ENCODE data around the gene ACOT7.

Gene ACOT7

DNA sequence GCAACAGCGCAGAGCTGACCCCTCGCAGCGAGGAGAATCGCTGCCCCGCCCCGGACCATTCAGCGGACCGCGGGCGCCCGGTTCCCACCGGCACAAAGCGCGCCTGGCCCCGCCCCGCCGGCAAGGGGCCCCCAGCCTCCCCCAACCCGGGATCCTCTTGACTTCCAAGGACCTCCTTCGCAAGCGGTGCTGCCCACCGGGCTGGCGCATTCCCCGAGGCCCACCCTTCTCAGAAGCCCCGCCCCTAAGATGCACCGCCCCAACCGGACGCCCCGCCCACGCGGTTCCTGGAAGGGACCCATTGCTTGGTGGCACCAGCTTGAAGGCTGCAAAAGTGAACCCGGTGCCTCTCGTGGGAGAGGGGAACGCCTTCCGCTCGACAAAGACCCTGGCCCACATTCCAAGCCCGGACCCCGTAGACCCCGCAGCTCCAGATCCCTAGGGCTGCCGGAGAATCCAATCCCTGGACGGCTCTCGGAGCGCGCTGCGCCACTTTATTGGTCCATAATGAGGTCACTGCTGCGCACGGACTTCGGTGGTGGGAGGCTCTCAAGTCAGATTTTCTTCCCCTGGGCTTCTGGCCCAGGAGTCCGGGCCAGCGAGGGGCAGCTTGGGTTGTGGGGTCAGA lies 147.6 kb downstream of the ACOT7 start:
- no peak for FAIRE-seq

- no peak for FAIRE-seq
Measured at GRCh38 chr1:6245086-6245868, 148.3 kb downstream of the ACOT7 start.

DNA sequence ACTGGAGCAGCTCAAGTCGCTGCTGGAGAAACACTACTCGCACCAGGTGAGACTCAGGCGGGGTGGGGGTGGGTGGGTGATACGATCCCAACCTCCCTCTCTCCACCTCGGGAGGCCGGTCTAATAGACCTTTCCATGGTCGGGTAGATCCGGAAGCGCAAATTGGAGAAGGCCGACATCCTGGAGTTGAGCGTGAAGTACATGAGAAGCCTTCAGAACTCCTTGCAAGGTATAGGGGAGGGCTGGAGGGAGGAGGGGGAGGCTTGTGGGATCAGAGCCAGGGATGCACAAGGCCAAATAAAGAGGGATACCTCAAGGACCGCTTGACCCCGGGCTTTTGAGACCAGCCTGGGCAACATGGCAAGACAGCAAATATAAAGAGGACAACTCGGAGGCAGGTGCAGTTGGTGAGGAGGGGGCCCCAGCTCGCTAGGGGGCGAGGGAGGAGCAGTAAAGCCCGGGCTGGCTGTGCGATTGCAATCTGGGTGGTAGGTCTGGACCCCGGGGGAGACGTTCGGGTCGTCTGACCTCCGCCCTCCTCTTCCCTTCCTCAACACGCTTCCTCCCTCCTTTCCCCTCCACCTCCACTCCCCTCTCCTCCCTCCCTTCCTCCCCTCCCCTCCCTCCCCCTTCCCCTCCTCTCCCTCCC lies 149.0 kb downstream of the ACOT7 start:
- FAIRE-seq, result no peak

DNA sequence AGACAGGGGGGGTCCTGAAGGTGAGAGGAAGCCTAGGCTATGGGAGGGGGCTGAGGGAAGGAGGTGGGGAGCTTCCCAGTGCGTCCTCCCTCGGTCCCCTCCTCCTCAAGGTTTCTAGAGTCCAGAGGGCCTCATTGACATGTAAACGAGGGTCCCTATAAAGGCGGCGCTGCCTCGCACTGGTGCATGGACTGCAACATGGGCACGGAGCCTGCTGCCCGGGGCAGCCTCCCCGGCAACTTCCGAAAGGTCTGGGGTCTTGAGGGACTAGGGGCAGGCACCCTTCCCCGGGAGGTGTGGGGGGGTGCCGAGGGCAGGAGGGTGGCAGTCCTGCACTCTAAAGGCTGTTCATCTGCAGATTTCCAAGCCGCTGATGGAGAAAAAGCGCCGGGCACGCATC lies 149.6 kb downstream of the ACOT7 start, which contains the start of gene HES3:
Gene HES3, plus strand, starts transcription at position 187 of the 400 bp plus-strand sequence. Its CDS starts 187 bp downstream, at position 374.
- no peak for FAIRE-seq

DNA sequence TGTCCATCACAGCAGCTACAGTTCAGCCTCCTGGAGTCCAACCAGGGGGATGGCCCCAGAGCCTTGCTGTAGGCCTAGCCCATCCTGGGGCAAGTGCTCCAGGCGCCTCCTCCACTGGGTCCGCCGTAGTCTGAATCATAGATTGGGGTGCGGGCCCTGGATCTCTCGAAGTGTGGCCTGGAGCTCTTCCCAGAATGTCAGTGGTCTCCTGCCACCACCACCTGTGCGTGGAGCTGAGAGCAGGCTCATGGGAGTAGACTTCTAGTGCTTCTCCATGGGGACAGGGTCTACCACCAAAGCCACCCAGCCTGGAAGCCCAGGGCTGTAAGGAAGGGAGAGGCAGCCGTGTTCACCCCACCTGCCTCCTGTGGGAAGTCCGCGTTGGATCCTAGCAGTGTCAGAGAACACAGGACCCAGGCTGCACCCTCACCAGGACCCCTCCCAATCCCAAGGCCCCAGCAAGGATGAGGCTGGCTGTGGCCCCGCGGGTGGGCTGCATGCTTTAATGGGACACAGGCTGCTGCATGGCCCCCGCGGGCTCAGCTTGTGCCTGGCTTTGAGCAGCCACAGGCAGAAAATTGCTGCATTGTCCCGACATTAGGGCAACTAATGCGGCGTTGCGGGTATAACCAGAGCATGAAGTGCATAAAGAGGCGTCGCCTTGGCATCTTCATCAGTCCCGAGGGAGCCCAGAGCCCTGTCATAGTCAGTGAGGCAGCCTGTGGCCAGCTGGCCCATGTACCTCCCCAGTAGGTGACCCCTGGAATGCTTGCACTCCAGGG lies 150.3 kb downstream of the ACOT7 start:
- FAIRE-seq, result no peak

- no peak for FAIRE-seq
Measured at GRCh38 chr1:6241887-6242740, 151.5 kb downstream of the ACOT7 start.

- FAIRE-seq, result no peak
Measured at GRCh38 chr1:6241107-6241886, 152.3 kb downstream of the ACOT7 start.

DNA sequence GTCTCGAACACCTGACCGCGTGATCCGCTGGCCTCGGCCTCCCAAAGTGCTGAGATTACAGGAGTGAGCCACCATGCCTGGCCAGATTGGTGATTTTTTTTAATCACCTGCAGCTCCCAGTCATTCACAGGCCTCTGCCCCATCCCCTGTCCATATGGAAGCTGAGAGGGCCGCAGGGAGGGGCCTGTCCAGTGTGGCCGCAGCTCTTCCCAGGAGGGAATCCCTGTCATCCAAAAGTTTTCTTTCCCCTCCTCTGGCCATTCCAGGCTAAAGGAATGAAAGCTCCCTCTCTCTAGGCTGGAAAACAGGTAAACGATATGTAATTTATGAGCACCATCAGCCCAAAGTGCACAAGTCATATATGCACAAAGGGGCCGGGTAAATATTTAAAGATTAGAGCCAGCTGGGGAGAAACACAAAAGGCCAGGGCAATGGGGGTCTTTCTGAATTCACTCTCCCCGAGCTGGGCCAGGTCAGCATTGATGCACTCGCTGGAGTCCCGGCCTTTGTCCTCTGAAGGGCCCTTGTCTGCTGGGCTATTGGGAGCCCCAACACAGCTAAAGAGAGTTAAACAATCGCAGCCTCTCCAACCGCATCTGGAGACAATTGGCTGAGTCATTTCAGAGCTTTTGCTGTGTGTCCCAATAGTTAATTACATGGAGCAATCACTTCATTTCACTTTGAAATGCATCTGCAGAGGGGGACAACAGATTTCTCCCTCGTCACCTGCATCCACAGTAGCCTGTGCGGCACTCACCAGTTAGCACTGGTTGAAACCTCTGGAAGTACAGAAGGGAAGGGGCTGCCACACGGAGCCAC lies 153.4 kb downstream of the ACOT7 start:
- FAIRE-seq, result no peak

DNA sequence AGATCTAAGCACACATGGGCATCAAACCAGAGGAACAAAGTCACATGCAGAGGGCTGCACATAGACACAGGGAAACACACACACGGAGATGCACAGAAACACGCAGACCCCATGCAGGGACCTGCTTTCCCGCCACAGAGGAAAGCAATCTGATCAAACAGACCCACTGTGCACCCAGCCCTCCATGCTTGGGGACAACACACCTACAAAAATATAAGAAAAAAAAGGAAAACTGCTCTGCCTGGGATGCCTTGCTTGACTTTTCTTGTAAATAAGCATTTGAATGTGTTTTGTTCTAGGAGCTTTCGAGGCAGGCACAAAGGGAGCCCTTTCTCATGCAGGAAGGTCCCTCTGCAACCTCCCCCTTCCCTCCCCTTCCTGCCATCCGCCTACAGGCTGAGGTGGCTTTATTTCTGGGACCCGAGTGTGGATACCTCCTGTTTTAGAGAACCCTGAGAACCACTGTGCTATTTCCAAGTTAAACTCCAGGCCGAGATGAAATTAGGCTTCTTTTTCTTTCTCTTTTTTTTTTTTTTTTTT lies 154.3 kb downstream of the ACOT7 start:
- FAIRE-seq, result no peak

DNA sequence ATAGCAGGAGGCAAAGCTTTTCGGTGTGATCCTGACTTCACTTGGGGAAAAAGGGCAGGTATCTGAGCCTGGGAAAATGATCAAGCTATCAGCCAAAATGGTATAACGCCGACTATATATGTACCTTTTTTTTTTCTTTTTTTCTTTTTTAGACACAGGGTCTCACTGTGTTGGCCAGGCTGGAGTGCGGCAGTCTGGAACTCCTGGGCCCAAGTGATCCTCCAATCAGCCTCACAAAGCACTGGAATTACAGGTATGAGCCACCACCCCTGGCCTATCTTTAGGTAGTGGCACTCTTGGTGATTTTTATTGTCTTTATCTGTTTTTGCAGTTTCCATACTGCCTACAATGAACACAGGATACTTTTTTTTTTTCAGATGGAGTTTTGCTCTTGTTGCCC lies 156.5 kb downstream of the ACOT7 start:
- no peak for FAIRE-seq

DNA sequence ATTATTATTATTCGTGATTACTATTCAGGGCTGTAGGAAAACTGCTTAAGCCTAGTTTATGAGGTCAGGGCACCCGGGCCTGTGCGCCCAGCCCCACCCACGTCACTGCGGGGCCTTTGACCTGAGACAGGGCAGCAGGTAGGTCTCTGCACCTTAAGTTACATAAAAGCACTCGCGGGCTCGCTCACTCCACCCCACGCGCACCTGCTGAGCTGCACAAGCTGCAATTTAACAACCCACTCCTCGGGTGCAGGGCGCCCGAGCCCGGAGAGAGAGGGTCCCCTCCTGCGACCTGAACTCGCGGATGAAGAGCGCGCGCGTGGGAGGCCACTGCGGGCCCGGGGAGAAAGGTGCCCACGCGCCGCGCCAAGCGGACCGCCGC lies 158.3 kb downstream of the ACOT7 start:
- FAIRE-seq, result no peak

DNA sequence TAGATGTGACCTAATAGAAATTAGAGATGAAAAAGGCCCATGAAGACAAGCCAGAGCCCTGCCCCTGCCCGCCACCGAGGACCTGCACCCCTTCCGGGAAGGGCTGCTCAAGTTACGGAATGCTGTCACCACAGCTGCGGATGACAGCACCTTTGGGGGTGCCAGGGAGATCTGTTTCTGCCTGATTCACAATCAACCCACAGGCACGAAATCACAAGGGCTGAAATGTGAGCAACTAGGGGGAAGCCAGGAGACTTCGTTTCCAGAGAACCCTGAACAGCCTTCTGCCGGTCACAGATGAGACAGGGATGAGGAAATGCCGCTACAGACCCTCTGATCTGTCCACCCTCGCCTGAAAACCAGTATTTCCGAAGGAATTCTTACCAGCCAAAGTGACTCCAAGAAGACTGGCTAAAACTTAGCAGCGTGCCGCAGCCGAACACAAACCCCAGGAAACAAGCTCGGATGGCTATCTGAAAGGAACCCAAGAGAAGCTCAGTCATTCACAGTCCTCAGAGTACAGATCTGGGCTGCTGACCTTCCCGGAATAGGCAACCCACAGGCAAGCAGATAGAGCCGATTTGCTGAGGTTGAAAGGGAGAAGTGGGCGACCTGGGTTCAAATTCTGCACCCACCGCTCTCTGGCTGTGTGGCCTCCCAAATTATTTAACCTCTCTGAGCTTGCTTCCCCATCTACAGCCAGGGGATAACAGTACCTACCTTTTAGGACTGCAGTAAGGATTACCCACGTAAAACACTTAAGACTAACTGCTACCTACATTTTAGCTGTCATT lies 158.9 kb downstream of the ACOT7 start:
- FAIRE-seq, result no peak

DNA sequence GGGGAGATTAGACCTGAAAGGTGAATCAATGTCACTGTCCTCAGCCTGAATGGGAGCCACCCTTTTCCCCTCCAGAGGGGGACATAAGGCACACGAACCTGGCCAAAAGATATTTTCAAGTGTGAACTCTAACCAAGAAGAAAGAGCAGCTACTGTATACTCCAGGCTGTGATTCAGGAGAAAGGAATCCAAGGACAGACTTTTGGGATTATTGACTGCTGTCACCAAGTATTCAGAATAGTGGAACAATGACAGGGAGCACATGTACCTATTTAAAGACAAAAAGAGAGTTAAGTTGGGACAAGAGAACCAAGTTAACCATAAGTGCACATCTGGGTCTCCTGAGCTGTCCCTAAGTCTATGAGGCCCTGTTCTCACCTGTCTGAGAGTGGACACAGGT lies 160.2 kb downstream of the ACOT7 start:
- no peak for FAIRE-seq

DNA sequence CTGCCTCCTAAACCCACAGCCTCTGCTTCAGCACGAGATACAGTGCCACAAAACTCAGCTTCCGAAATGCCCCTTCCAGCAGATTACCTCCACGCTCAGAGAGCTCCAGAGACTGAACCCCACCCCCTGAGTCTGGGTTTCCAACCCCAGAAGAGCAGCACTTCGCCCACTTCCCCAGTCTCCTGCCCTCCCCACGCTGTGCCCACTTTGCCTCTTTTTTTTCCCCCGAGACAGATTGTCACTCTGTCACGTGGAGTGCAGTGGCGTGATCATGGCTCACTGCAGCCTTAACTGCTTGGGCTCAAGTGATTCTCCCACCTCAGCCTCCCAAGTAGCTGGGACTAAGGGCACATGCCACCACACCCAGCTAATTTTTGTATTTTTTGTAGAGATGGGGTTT lies 167.9 kb downstream of the ACOT7 start:
- FAIRE-seq, result no peak

DNA sequence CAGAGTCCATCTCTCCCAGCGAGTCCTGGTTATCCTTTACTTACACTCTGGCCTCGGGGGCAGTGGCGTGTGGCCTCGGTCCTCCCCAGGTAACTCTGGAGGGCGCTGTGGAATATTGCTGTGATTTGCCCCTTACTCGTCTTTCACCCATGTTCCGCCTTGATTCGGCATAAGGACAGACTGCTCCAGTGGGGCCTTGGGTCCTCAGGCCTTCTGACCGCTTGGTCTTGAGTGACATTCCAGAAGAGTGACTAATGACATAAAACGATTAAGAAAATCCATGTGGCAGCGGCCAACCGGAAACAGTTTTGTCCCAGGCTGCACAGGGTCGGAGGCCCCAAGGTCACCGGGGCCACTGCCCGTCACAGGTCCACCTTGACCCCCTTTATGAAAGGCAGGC lies 168.8 kb downstream of the ACOT7 start:
- FAIRE-seq, result no peak

GRCh38 chr1:6223617-6224016 lies 169.9 kb downstream of the ACOT7 start:
- FAIRE-seq, result no peak

DNA sequence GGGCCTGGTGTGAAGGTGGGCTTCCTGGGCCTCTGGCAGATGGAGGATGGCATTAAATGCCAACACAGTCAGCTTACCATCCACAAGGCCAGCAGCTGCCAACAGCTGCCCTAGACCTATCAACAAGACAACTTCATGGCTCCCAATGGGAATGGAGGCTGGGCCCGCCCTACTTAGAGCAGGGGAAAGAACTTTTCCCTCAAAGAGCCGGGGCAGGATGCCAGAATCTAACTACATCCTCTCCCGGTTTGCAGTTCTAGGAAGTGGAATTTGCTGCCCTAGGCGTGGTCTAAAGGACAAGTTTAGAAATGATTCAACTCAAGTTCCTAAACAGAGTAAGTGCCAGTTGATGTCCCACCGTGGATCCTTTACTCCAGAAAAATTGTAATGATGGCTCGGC lies 170.9 kb downstream of the ACOT7 start:
- no peak for FAIRE-seq

DNA sequence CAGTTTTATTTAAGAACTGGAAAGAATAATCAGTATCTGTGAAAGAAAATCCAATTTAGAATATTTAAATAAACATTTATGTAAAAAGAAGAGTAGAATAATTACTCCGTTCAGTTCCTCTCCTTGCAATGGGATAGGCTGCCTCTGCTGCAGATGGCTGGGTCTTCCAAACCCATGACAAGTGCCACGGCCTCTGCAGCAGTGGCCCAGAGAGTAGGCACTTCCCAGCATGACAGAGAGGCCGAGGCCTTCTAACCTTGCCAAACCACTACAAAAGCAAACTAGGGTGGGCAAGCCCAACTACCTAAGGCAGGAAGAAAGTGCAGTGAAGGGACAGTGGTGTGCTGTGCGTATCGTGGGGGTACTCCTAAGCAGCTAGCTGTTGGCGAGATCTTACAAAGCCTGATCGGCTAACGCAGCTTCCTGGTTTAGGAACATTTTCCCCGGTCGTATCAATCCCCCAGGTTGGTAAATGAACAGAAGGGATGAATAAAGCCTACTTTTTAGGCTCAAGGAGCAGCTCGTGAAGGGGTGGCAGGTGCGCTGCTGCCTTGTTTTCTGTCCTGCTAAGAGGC lies 172.3 kb downstream of the ACOT7 start:
- no peak for FAIRE-seq

- FAIRE-seq, result no peak
Measured at GRCh38 chr1:6220236-6220635, 173.3 kb downstream of the ACOT7 start.
